Measurements from ENCODE around the gene TRANK1.

GRCh38 chr3:36891701-36892160, 53.1 kb downstream of the TRANK1 start:
- TF ChIP-seq MXD4 (CRISPR knock-in tag; IDR thresholded peaks at IDR 0.05; ENCODE audit: borderline replicate concordance) (no peak), EMX1 (CRISPR knock-in tag; IDR thresholded peaks at IDR 0.05) (no peak), GABPB1 (CRISPR knock-in tag; IDR thresholded peaks at IDR 0.05) (no peak), JUN (CRISPR knock-in tag; IDR thresholded peaks at IDR 0.05) (no peak)
- TF ChIP-seq, protein P1, sequence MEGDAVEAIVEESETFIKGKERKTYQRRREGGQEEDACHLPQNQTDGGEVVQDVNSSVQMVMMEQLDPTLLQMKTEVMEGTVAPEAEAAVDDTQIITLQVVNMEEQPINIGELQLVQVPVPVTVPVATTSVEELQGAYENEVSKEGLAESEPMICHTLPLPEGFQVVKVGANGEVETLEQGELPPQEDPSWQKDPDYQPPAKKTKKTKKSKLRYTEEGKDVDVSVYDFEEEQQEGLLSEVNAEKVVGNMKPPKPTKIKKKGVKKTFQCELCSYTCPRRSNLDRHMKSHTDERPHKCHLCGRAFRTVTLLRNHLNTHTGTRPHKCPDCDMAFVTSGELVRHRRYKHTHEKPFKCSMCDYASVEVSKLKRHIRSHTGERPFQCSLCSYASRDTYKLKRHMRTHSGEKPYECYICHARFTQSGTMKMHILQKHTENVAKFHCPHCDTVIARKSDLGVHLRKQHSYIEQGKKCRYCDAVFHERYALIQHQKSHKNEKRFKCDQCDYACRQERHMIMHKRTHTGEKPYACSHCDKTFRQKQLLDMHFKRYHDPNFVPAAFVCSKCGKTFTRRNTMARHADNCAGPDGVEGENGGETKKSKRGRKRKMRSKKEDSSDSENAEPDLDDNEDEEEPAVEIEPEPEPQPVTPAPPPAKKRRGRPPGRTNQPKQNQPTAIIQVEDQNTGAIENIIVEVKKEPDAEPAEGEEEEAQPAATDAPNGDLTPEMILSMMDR (IDR thresholded peaks at IDR 0.05) = no peak
- TF ChIP-seq, protein P2, sequence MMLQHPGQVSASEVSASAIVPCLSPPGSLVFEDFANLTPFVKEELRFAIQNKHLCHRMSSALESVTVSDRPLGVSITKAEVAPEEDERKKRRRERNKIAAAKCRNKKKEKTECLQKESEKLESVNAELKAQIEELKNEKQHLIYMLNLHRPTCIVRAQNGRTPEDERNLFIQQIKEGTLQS (CRISPR knock-in tag; conservative IDR thresholded peaks at IDR 0.05) = no peak
- TF ChIP-seq, protein P3, sequence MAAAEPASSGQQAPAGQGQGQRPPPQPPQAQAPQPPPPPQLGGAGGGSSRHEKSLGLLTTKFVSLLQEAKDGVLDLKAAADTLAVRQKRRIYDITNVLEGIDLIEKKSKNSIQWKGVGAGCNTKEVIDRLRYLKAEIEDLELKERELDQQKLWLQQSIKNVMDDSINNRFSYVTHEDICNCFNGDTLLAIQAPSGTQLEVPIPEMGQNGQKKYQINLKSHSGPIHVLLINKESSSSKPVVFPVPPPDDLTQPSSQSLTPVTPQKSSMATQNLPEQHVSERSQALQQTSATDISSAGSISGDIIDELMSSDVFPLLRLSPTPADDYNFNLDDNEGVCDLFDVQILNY (CRISPR knock-in tag; IDR thresholded peaks at IDR 0.05) = no peak

All from WTC11 (cell line).